GM10248 (cell line): ENCODE results near the gene BRWD1.

ENCODE experiments used
- CTCF ChIA-PET: fragments of 300-600 bp; sonication (Branson Sonifier 250); formaldehyde crosslinking; extraction: SDS; loops from one replicate; lab custom pipeline; 2021; ENCODE audit warnings: antibody characterized with exemption; lab: Yijun Ruan, JAX
- POLR2A ChIA-PET: fragments of 350-650 bp; sonication (Branson Sonifier 250); formaldehyde crosslinking; extraction: SDS; loops from one replicate; lab custom pipeline; 2020; ENCODE audit warnings: antibody characterized with exemption; lab: Yijun Ruan, JAX
- DNase-seq: peaks from one replicate; pipeline ENCODE4 v3.0.0; 2012; ENCODE audit errors: extremely low spot score
- TF ChIP-seq, protein P1 (sequence below): IDR thresholded peaks from 2 replicates; pipeline ENCODE4 v1.5.1; 2012; ENCODE audit warnings: mild to moderate bottlenecking, low read depth; ENCODE audit errors: extremely low read depth, missing control alignments, control extremely low read depth

BRWD1 gene

DNA sequence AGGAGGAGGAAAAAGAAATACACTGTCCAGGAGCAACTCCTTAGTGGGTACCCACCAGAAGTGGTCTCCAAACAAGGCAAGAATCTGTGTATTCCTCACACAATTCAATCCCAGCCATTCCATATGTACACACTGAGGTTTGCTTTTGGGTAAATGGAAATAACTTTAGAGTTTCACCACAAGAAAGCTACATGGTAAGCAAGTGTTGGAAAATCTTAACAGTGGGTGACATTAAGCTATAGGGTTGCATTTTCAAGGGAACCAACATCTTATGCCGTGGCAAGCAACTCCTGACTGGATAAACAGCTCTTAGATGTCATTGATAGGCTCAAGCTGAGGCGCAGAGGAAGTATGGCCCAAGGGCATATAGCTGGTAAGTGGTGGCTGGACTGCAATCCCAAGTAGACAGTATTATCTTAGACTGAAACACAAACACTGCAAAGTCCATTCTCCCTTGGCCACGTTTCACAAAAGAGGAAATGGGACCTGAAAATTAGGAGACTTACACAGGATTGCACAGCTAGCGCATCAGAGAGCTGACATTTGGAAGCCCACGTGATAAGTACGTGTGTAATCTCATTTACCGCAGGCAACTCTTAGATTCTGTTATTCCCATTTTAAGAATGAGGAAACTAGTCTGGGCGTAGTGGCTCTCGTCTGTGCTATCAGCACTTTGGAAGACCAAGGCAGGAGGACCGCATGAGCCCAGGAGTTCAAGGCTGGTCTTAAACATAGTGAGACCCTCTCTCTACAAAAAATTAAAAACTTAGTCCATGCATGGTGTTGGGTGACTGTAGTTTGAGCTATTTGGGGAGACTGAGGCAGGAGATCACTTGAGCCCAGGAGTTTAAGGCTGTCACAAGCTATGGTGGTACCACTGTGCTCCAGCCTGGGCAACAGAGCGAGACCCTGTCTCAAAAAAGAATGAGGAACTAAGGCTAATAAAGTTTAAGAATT lies 4.0 kb upstream of the BRWD1 start:
- DNase-seq, result no peak
- TF ChIP-seq, protein P1, sequence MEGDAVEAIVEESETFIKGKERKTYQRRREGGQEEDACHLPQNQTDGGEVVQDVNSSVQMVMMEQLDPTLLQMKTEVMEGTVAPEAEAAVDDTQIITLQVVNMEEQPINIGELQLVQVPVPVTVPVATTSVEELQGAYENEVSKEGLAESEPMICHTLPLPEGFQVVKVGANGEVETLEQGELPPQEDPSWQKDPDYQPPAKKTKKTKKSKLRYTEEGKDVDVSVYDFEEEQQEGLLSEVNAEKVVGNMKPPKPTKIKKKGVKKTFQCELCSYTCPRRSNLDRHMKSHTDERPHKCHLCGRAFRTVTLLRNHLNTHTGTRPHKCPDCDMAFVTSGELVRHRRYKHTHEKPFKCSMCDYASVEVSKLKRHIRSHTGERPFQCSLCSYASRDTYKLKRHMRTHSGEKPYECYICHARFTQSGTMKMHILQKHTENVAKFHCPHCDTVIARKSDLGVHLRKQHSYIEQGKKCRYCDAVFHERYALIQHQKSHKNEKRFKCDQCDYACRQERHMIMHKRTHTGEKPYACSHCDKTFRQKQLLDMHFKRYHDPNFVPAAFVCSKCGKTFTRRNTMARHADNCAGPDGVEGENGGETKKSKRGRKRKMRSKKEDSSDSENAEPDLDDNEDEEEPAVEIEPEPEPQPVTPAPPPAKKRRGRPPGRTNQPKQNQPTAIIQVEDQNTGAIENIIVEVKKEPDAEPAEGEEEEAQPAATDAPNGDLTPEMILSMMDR, result no peak
- CTCF ChIA-PET, result interaction anchor here (0.9 to 1.3 kb wide), 2 partner anchors 13 to 69 kb away, joined by 3 read pairs; no protein-coding TSS in a partner anchor
- POLR2A ChIA-PET, result interaction anchor here (0.6 kb wide), 1 partner anchor 31 kb away, joined by 3 read pairs; no protein-coding TSS in a partner anchor

- no peak for DNase-seq
- CTCF ChIA-PET, result interaction anchor here (0.9 kb wide), 1 partner anchor 70 kb away, joined by 3 read pairs; no protein-coding TSS in a partner anchor
- TF ChIP-seq, protein P1, result no peak
- POLR2A ChIA-PET, result no interaction called here
Measured at GRCh38 chr21:39316729-39317128, 3.3 kb upstream of the BRWD1 start.

DNA sequence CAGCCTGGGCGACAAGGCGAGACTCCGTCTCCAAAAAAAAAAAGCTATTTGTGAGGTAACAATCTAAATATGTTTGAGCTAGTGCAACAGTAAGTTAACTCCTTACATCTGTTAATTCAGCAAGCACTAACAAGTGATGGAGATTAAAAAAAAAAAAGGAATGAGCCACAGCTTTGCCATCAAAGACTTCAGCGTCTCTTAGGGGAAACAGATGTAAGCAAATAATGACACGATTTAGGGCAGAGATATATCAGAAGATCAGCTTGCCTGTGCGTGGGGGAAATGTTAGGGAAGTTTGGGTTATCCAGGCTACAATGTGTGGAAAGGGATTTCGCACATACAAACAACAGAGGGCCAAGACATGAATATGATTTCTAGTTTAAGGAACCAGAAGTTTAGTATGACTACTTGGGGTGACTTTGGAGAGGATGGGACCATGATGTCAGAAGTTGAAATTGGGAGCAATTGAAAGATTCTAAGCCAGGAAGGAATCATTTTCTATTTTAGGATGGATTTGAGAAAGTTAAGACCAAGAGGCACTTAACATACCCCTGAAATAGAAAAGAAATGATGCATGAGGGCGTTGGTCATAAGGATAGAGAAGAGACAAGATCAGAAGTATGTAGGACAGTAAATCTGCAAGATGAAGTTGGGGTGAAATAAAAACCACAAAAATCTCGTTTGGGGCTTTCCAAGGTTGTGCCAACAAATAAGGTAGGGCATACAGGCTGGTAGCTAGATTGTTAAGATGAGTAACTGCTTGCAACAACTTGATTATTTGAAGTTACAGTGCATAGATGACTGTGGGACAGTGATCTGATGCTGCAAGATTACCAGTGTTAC lies 2.4 kb upstream of the BRWD1 start:
- ChIA-PET POLR2A (no interaction called here), CTCF (interaction anchor here (1.0 kb wide), 1 partner anchor 11 kb away, joined by 3 read pairs; no protein-coding TSS in a partner anchor)
- DNase-seq, result no peak
- TF ChIP-seq, protein P1, result no peak

GRCh38 chr21:39314143-39315027 lies 953 bp upstream of the BRWD1 start:
- ChIA-PET POLR2A (interaction anchor here (0.6 kb wide), 1 partner anchor 10 kb away, joined by 5 read pairs; no protein-coding TSS in a partner anchor), CTCF (interaction anchor here (1.0 to 2.3 kb wide), 4 partner anchors 12 to 138 kb away, joined by 3 to 10 read pairs (median 3); partner anchors contain the start of gene HMGN1)
- TF ChIP-seq, protein P1, result no peak
- DNase-seq, result peak; percentile 47

- ChIA-PET CTCF (interaction anchor here (1.2 to 2.3 kb wide), 3 partner anchors 13 to 35 kb away, joined by 4 to 10 read pairs (median 4); partner anchors contain the start of gene HMGN1), POLR2A (interaction anchor here (0.7 kb wide), 1 partner anchor 39 kb away, joined by 5 read pairs; no protein-coding TSS in a partner anchor)
- DNase-seq, result no peak
- TF ChIP-seq, protein P1, result no peak
Measured at GRCh38 chr21:39313042-39313570, 326 bp downstream of the BRWD1 start.
